DOHH2 (cell line): ENCODE data around the gene C7orf57.

Source experiments
- H3F3A ChIP-seq: fragments of 200-600 bp; sonication (generic), shearing (Covaris generic); 2 replicates; pipeline ENCODE4 v1.6.0; 2016; ENCODE audit warnings: antibody characterized with exemption, mild to moderate bottlenecking; ENCODE audit not compliant: control insufficient read depth, insufficient read depth
- H3K27ac ChIP-seq: fragments of 200-600 bp; sonication (generic); 2 replicates; pipeline ENCODE4 v1.5.1; 2014; ENCODE audit warnings: low read depth, mild to moderate bottlenecking, low read length, moderate library complexity
- H3K27me3 ChIP-seq: fragments of 200-600 bp; sonication (generic); 2 replicates; pipeline ENCODE4 v1.6.1; 2014; ENCODE audit warnings: mild to moderate bottlenecking, low read length, mixed read lengths; ENCODE audit not compliant: control insufficient read depth
- H3K36me3 ChIP-seq: fragments of 200-600 bp; sonication (generic); 2 replicates; pipeline ENCODE4 v1.6.1; 2014; ENCODE audit warnings: mild to moderate bottlenecking, low read length, moderate library complexity, mixed read lengths; ENCODE audit not compliant: control insufficient read depth
- H3K4me1 ChIP-seq: fragments of 200-600 bp; sonication (generic); 2 replicates; pipeline ENCODE4 v1.6.1; 2014; ENCODE audit warnings: mild to moderate bottlenecking, low read length, mixed read lengths; ENCODE audit not compliant: control insufficient read depth
- H3K4me2 ChIP-seq: fragments of 200-600 bp; sonication (generic); 2 replicates; pipeline ENCODE4 v1.6.0; 2014; ENCODE audit warnings: mild to moderate bottlenecking, low read length, moderate library complexity
- H3K4me3 ChIP-seq: fragments of 200-600 bp; sonication (generic); 2 replicates; pipeline ENCODE4 v1.5.1; 2014; ENCODE audit warnings: mild to moderate bottlenecking, low read length, mixed read lengths
- H3K79me2 ChIP-seq: fragments of 200-600 bp; sonication (generic); 2 replicates; pipeline ENCODE4 v1.6.1; 2014; ENCODE audit warnings: mild to moderate bottlenecking, low read length, mixed read lengths; ENCODE audit not compliant: control insufficient read depth
- H3K9me2 ChIP-seq: fragments of 200-600 bp; sonication (generic); replicated peaks from 2 replicates; pipeline ENCODE4 v1.6.1; 2014; ENCODE audit warnings: mild to moderate bottlenecking, low read length, mixed read lengths; ENCODE audit not compliant: control insufficient read depth
- H3K9me3 ChIP-seq: fragments of 200-600 bp; sonication (generic); 2 replicates; pipeline ENCODE4 v1.6.1; 2014; ENCODE audit warnings: antibody characterized with exemption, low read length, mixed read lengths; ENCODE audit not compliant: control insufficient read depth, insufficient read depth
- H4K20me1 ChIP-seq: fragments of 200-600 bp; sonication (generic); 2 replicates; pipeline ENCODE4 v1.6.0; 2014; ENCODE audit warnings: low read depth, mild to moderate bottlenecking, antibody characterized with exemption, low read length, moderate library complexity; ENCODE audit not compliant: control insufficient read depth, insufficient read depth
- CTCF ChIP-seq: fragments of 200-600 bp; sonication (generic); IDR thresholded peaks from one replicate; pipeline ENCODE4 v1.5.1; 2014; ENCODE audit warnings: antibody characterized with exemption, mild to moderate bottlenecking, low read depth, low read length; ENCODE audit not compliant: poor library complexity, severe bottlenecking
- EZH2phosphoT487 ChIP-seq: fragments of 200-600 bp; sonication (generic); IDR thresholded peaks from 2 replicates; pipeline ENCODE4 v1.6.1; 2017; ENCODE audit warnings: borderline replicate concordance, mild to moderate bottlenecking, antibody characterized with exemption, low read length, moderate library complexity, mixed read lengths

C7orf57 gene

DNA sequence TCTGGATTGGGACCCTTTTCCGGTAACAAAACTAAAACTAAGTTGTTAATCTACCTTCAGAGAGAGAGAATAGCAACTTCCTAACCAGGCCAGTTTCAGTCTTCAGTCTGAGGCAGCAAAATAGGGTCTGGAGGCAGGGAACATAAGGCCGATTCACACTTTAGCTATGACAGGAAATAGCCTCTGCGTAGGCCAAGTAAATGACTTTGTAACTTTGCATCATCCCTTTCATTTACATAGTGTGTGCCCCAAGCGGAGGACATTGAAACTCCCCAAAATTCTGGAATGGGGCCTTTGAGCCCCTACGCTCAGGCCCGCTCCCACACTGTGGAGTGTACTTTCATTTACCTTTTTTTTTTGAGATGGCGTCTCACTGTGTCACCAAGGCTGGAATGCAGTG, 52.0 kb downstream of the C7orf57 start:
- no peak overlapping the region for H3K4me3 ChIP-seq
- no peak overlapping the region for H3K27ac ChIP-seq

DNA sequence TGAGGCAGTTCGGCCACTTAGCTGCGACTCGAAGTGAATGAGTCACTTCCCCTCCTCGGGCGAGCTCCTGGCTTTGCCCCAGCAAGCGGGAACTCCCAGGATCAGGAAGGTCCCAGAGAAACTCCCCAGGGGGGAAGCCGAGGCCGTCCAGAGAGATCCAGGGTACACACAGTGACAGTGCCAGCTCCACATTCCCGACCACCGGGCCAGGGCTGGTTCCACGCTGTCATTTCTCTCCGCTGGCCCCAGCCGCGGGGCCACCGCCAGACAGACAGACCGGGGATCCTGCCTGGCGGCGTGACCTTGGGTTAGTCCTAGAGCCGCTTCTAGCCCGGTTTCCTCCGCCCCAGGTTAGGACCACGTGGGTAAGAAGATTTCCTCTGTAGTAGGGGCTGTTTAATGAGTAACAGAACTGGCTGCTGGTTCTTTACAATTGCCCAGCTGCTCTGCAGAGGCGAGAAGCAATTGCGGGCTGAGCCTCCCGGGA, 53.3 kb downstream of the C7orf57 start:
- Histone ChIP-seq H3F3A (peaks cover 5% of the 10 kb centered on the region; the same call in 1 of the 2 replicates), H3K9me3 (no peaks in the 10 kb centered on the region), H4K20me1 (no peaks in the 10 kb centered on the region), H3K27me3 (peaks cover 29% of the 10 kb centered on the region), H3K27ac (no peak overlapping the region), H3K4me2 (peak overlapping the region; percentile 87), H3K36me3 (no peaks in the 10 kb centered on the region), H3K9me2 (no peaks in the 10 kb centered on the region), H3K4me1 (peaks cover 21% of the 10 kb centered on the region), H3K79me2 (no peaks in the 10 kb centered on the region), H3K4me3 (peak overlapping the region; percentile 71)
- TF ChIP-seq CTCF = no peak
- no peak for TF ChIP-seq EZH2phosphoT487

More for the DNA sequence above, 52.0 kb downstream of the C7orf57 start:
- Histone ChIP-seq H3K9me3 (no peaks in the 10 kb centered on the region), H3K4me2 (no peak overlapping the region), H3F3A (peaks cover 5% of the 10 kb centered on the region; the same call in 1 of the 2 replicates), H4K20me1 (no peaks in the 10 kb centered on the region), H3K9me2 (no peaks in the 10 kb centered on the region), H3K4me1 (peaks cover 21% of the 10 kb centered on the region), H3K27me3 (peaks cover 27% of the 10 kb centered on the region), H3K36me3 (no peaks in the 10 kb centered on the region), H3K79me2 (no peaks in the 10 kb centered on the region)
- TF ChIP-seq EZH2phosphoT487 (no peak), CTCF (no peak)

DNA sequence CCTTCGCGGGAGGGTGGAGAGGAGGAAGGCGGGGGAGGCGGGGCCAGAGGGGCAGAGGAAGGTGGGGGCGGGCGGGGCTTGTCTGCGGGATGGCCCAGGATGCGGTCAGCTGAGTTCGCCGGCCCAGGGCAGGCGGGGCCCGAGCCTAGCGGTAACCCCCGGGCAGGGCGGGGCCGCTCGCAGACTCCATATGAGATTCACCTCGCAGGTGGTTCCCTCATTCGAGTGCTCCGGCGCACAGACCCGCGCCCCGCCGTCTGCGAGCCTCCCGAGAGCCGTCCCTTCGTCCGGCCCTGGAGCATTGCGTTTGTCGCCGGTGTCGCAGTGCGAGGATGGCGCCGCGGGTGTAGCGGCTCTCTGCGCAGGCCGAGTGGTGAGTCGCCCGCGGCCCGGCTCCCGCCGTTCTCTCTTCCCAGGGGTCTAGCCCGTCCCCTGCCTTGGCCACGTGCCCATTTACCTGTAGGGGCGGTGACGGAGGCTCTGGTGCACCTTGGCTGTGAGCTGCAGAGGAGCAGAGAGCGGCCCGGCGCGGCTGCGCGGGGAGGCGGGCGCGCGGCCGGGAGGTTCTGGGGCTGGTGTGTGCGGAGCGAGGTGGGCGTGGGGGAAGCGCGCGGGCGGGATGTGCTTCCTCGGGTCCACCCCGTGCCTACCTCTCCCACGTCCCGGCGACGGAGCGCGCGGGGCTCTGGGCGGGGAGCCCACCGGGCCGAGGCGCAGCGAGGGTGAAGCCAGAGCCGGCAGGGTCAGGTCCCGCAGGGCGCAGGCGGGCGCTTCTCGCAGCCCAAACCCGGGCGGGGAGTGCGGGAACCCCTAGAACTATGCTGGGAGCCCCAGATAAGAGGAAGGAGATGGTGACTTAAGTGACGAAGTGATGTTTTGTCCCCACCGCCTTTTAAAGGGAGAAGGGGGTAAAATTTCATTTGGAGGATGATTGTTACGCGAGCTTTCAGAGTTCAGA, 54.0 kb downstream of the C7orf57 start, which contains the start of gene UPP1:
Gene UPP1 (plus strand): TSS at position 220 of the 958 bp plus-strand sequence. CDS start 5,519 bp downstream, outside the sequence.
- no peaks in the 10 kb centered on the region for H4K20me1 ChIP-seq
- H3K27me3 ChIP-seq = peaks cover 29% of the 10 kb centered on the region
- peak within 1 kb of the TSS; percentile 71 for H3K4me3 ChIP-seq
- peaks cover 5% of the 10 kb centered on the region; the same call in 1 of the 2 replicates for H3F3A ChIP-seq
- H3K9me3 ChIP-seq = no peaks in the 10 kb centered on the region
- H3K36me3 ChIP-seq = no peaks in the 10 kb centered on the region
- H3K79me2 ChIP-seq = no peaks in the 10 kb centered on the region
- no peaks in the 10 kb centered on the region for H3K9me2 ChIP-seq
- peak within 1 kb of the TSS; percentile 87 for H3K4me2 ChIP-seq
- no peak within 1 kb of the TSS for H3K27ac ChIP-seq
- TF ChIP-seq CTCF (no peak), EZH2phosphoT487 (peak; percentile 28; the same call in 1 of the 2 replicates)
- peaks cover 21% of the 10 kb centered on the region for H3K4me1 ChIP-seq
